Raji (cell line): ENCODE data around the gene KIAA1328.

Source experiments
- POLR2A ChIP-seq: IDR thresholded peaks from 2 replicates; pipeline ENCODE4 v1.6.1; 2011; ENCODE audit warnings: low read depth, low read length, control low read depth; ENCODE audit not compliant: insufficient read depth

KIAA1328 gene

GRCh38 chr18:37238282-37239108 is 409.6 kb downstream of the KIAA1328 start:
- TF ChIP-seq POLR2A, result no peak

- TF ChIP-seq POLR2A, result no peak
These were observed 413.2 kb downstream of the KIAA1328 start for GRCh38 chr18:37242091-37242490.

GRCh38 chr18:37242826-37243560 is 414.1 kb downstream of the KIAA1328 start:
- no peak for TF ChIP-seq POLR2A

GRCh38 chr18:37243741-37244140 is 414.8 kb downstream of the KIAA1328 start:
- no peak for TF ChIP-seq POLR2A

- TF ChIP-seq POLR2A, result no peak
These were observed 415.7 kb downstream of the KIAA1328 start for GRCh38 chr18:37244618-37245017.

- no peak for TF ChIP-seq POLR2A
These were observed 417.9 kb downstream of the KIAA1328 start for GRCh38 chr18:37246779-37247340.

- TF ChIP-seq POLR2A, result no peak
These were observed 418.7 kb downstream of the KIAA1328 start for GRCh38 chr18:37247497-37248161.

GRCh38 chr18:37248281-37248680 is 419.4 kb downstream of the KIAA1328 start:
- TF ChIP-seq POLR2A, result no peak

- no peak for TF ChIP-seq POLR2A
These were observed 420.4 kb downstream of the KIAA1328 start for GRCh38 chr18:37249171-37249886.

GRCh38 chr18:37249895-37250618 is 421.1 kb downstream of the KIAA1328 start:
- no peak for TF ChIP-seq POLR2A

- no peak for TF ChIP-seq POLR2A
These were observed 422.8 kb downstream of the KIAA1328 start for GRCh38 chr18:37251679-37252078.

GRCh38 chr18:37252342-37252741 is 423.4 kb downstream of the KIAA1328 start:
- TF ChIP-seq POLR2A, result no peak

GRCh38 chr18:37252854-37253393 is 424.0 kb downstream of the KIAA1328 start:
- no peak for TF ChIP-seq POLR2A

GRCh38 chr18:37253394-37254235 is 424.7 kb downstream of the KIAA1328 start:
- no peak for TF ChIP-seq POLR2A
